Measurements from ENCODE around the gene KLF13.
A peak's percentile ranks its signal among the peaks of the same experiment; 100 is the strongest.

KLF13 gene

GRCh38 chr15:31365655-31366127 is 39.1 kb downstream of the KLF13 start:
- peak; percentile 73 for DNase-seq

- peak; percentile 70 for DNase-seq
Observed at GRCh38 chr15:31366169-31366734, 39.6 kb downstream of the KLF13 start.

- no peak for DNase-seq
Observed at GRCh38 chr15:31367021-31367729, 40.5 kb downstream of the KLF13 start.

GRCh38 chr15:31367730-31368344 is 41.2 kb downstream of the KLF13 start:
- DNase-seq: no peak

- no peak for DNase-seq
Observed at GRCh38 chr15:31369727-31370126, 43.1 kb downstream of the KLF13 start.

GRCh38 chr15:31371520-31372240 is 45.0 kb downstream of the KLF13 start:
- no peak for DNase-seq

GRCh38 chr15:31372635-31373091 is 46.0 kb downstream of the KLF13 start:
- no peak for DNase-seq

GRCh38 chr15:31373096-31373865 is 46.6 kb downstream of the KLF13 start:
- no peak for DNase-seq

GRCh38 chr15:31373970-31374369 is 47.3 kb downstream of the KLF13 start:
- DNase-seq: no peak

- no peak for DNase-seq
Observed at GRCh38 chr15:31374489-31374888, 47.9 kb downstream of the KLF13 start.

GRCh38 chr15:31374986-31375385 is 48.4 kb downstream of the KLF13 start:
- no peak for DNase-seq

- DNase-seq: no peak
Observed at GRCh38 chr15:31375772-31376171, 49.1 kb downstream of the KLF13 start.

- no peak for DNase-seq
Observed at GRCh38 chr15:31376511-31376910, 49.9 kb downstream of the KLF13 start.

GRCh38 chr15:31377030-31377429 is 50.4 kb downstream of the KLF13 start:
- DNase-seq: no peak

- no peak for DNase-seq
Observed at GRCh38 chr15:31378363-31378903, 51.8 kb downstream of the KLF13 start.

GRCh38 chr15:31379042-31379441 is 52.4 kb downstream of the KLF13 start:
- DNase-seq: no peak

GRCh38 chr15:31379577-31379976 is 52.9 kb downstream of the KLF13 start:
- no peak for DNase-seq

- DNase-seq: no peak
Observed at GRCh38 chr15:31381801-31382712, 55.4 kb downstream of the KLF13 start.

- no peak for DNase-seq
Observed at GRCh38 chr15:31382713-31383045, 56.0 kb downstream of the KLF13 start.

GRCh38 chr15:31383139-31383538 is 56.5 kb downstream of the KLF13 start:
- no peak for DNase-seq

- DNase-seq: no peak
Observed at GRCh38 chr15:31384568-31384967, 57.9 kb downstream of the KLF13 start.
